Kidney epithelial cell (primary cell): ENCODE measurements around the gene TMEM33. TPM values are rescaled to one million over a fixed set of nuclear protein-coding genes. Genes with fewer than 3 reads are reported as not detected.

Source experiments
- DNase-seq: peaks from one replicate; pipeline ENCODE4 v3.0.0-alpha.2; 2010; ENCODE audit warnings: low read depth
- H3K27me3 ChIP-seq: 2 replicates; pipeline ENCODE4 v1.6.0; 2011; ENCODE audit warnings: low read length; ENCODE audit not compliant: control insufficient read depth, insufficient read depth
- H3K36me3 ChIP-seq: 2 replicates; pipeline ENCODE4 v1.5.1; 2011; ENCODE audit warnings: low read length; ENCODE audit not compliant: control insufficient read depth, insufficient read depth
- H3K4me3 ChIP-seq: 2 replicates; pipeline ENCODE4 v1.5.1; 2011; ENCODE audit warnings: low read depth, mild to moderate bottlenecking, control low read depth, low read length
- CTCF ChIP-seq: IDR thresholded peaks from 2 replicates; pipeline ENCODE4 v1.5.1; 2011; ENCODE audit warnings: mild to moderate bottlenecking, moderate library complexity, low read length, control low read depth, inconsistent platforms; ENCODE audit not compliant: insufficient read depth, poor library complexity, severe bottlenecking
- total RNA-seq: library from RNA; depleted of rRNA; stranded (reverse); fragments of >200 nt; gene quantifications from 2 replicates; pipeline ENCODE4 v1.2.3, GENCODE V29; 2015

TMEM33 gene
- total RNA-seq, 1 donor from 2014 or later, result 94.1 TPM

- no peak for DNase-seq
- Histone ChIP-seq H3K36me3 (no peaks in the 10 kb centered on the region), H3K4me3 (no peak overlapping the region), H3K27me3 (no peaks in the 10 kb centered on the region)
- no peak for TF ChIP-seq CTCF
Observed at GRCh38 chr4:41985151-41985550, 49.9 kb downstream of the TMEM33 start.

DNA sequence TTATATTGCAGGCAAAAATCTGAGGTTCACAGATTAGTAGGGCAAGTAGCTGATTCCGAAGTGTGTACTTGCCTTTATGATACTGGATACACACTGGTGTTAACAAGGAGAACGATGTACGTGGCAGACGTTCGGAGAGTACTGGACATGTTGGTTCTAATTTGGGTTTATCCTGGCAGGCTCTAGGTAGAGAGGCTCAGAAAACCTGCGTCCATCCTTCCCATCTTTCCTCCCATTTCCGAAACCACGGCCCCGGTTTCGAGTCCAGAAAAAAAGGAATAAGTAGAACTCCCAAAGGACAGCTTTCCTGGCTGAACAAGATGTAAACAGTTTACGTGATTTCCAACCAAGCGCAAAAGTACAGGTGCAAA is 54.8 kb downstream of the TMEM33 start:
- no peak for DNase-seq
- H3K27me3 ChIP-seq, result no peaks in the 10 kb centered on the region
- H3K36me3 ChIP-seq, result no peaks in the 10 kb centered on the region
- H3K4me3 ChIP-seq, result peak overlapping the region; percentile 86
- TF ChIP-seq CTCF, result no peak

DNA sequence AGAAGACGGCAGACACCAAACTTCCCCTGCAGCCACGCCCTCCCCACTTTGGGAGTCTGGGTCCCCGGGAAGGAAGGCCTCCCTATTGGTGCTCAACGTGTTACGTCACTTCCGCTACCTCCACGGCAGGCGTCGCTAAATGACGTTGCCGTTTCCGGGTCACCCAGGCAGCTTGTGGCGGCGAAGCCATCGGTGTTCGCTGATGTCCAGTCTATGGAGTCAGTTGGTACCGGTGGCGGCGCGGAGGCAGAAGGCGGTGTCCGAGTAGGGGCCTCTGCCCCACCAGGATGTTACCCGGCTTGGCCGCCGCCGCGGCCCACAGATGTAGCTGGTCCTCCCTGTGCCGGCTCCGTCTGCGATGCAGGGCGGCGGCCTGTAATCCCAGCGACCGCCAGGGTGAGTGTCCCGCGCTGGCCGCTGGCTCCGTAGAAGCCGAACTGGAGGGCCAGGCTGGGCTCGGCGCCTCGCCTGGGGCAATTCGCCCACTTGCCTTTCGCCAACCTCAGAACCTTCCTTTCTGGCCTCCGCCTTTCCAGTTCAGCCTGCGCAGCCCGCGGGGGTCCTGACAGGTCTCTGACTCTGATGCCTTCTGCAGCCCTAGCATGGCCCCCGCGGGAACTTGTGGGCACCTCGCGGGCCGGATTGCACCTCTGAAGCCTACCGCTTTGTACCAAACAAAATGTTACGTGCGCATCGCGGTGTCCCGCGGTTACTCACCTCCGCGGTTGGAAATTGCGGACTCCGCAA is 55.3 kb downstream of the TMEM33 start, which contains the start of gene SLC30A9:
TSS of gene SLC30A9 (plus strand) at position 166 of the 747 bp plus-strand sequence. CDS start at position 288, 122 bp downstream.
- DNase-seq, result peak; percentile 80
- H3K27me3 ChIP-seq, result no peaks in the 10 kb centered on the region
- peak; percentile 29 for TF ChIP-seq CTCF
- H3K36me3 ChIP-seq, result no peaks in the 10 kb centered on the region
- H3K4me3 ChIP-seq, result peak within 1 kb of the TSS; percentile 86

- H3K27me3 ChIP-seq, result no peaks in the 10 kb centered on the region
- DNase-seq, result no peak
- no peak for TF ChIP-seq CTCF
- no peak overlapping the region for H3K4me3 ChIP-seq
- H3K36me3 ChIP-seq, result no peaks in the 10 kb centered on the region
Observed at GRCh38 chr4:41991916-41992767, 56.9 kb downstream of the TMEM33 start.

- Histone ChIP-seq H3K27me3 (no peaks in the 10 kb centered on the region), H3K36me3 (no peaks in the 10 kb centered on the region), H3K4me3 (no peak overlapping the region)
- DNase-seq, result no peak
- no peak for TF ChIP-seq CTCF
Observed at GRCh38 chr4:41992967-41993857, 58.0 kb downstream of the TMEM33 start.
